K562 (cell line): ENCODE results near the gene ARPC2. TPM values are rescaled to one million over a fixed set of nuclear protein-coding genes. Genes with fewer than 3 reads are reported as not detected.
A peak's percentile ranks its signal among the peaks of the same experiment; 100 is the strongest.

Experiments
- ATAC-seq: fragments of 200-7000 bp; cut with Tn5 transposase; 3 replicates; pipeline ENCODE4 v1.9.1; 2020; ENCODE audit warnings: moderate library complexity
- BruUV-seq: library from RNA; stranded (reverse); fragments of 400-500 nt; replicated peaks from 2 replicates; lab custom pipeline; 2021; lab: Mats Ljungman, UMichigan
- CTCF ChIA-PET: fragments of 300-600 bp; formaldehyde crosslinking; extraction: SDS; loops from one replicate; lab custom pipeline; 2021; ENCODE audit warnings: low intra/inter-chr PET ratio; lab: Yijun Ruan, JAX
- POLR2A ChIA-PET: fragments of 300-600, 350-650 bp; sonication (Branson Sonifier 250); formaldehyde crosslinking; extraction: SDS; loops from one replicate; lab custom pipeline; 2021; ENCODE audit warnings: antibody characterized with exemption, inconsistent platforms; lab: Yijun Ruan, JAX
- DNase-seq, 4 experiments: peaks; one replicate each; pipeline versions ENCODE4 v3.0.0 to v3.0.0-alpha.2; 2011 to 2018; ENCODE audit warnings: low spot score in 3 of 4, mixed read lengths in 3 of 4; ENCODE audit errors: extremely low read depth in 1 of 4
- FAIRE-seq: peaks from 2 replicates; lab custom pipeline; 2011; peaks lifted over from hg19 to GRCh38; lab: Jason Lieb, UNC
- H2AFZ ChIP-seq: 2 replicates; pipeline ENCODE4 v1.6.0; 2011; ENCODE audit warnings: low read depth, low read length, control low read depth, inconsistent platforms
- H3K27ac ChIP-seq: fragments of 200-600 bp; 3 replicates; pipeline ENCODE4 v1.8.0; 2011; ENCODE audit warnings: low read depth, mild to moderate bottlenecking, control low read depth, inconsistent platforms, low read length, moderate library complexity, mixed read lengths; ENCODE audit errors: extremely low read depth
- H3K27me3 ChIP-seq, 2 experiments: fragments of 300-600 bp in 1 of 2; 2 replicates in 1 of 2; 3 replicates in 1 of 2; pipeline versions ENCODE4 v1.6.0 to v1.8.0; 2011; ENCODE audit warnings: inconsistent platforms in 2 of 2, low read length in 2 of 2, mild to moderate bottlenecking in 1 of 2, mixed read lengths in 1 of 2, moderate library complexity in 1 of 2; ENCODE audit not compliant: control insufficient read depth in 2 of 2, insufficient read depth in 2 of 2
- H3K36me3 ChIP-seq: fragments of 300-600 bp; 3 replicates; pipeline ENCODE4 v1.8.0; 2011; ENCODE audit warnings: mild to moderate bottlenecking, low read length, inconsistent platforms; ENCODE audit not compliant: control insufficient read depth, insufficient read depth
- H3K4me1 ChIP-seq, 2 experiments: fragments of 200-600 bp in 1 of 2; replicated peaks in 1 of 2; 2 replicates in 1 of 2; 3 replicates in 1 of 2; pipeline versions ENCODE4 v1.5.1 to v1.8.0; 2011; ENCODE audit warnings: inconsistent platforms in 2 of 2, low read length in 2 of 2, mild to moderate bottlenecking in 1 of 2, mixed read lengths in 1 of 2, moderate library complexity in 1 of 2; ENCODE audit not compliant: control insufficient read depth in 2 of 2, insufficient read depth in 2 of 2
- H3K4me2 ChIP-seq: 2 replicates; pipeline ENCODE4 v1.6.1; 2011; ENCODE audit warnings: low read length, control low read depth, inconsistent platforms, mixed read lengths; ENCODE audit not compliant: insufficient read depth
- H3K4me3 ChIP-seq: fragments of 200-600 bp; sonication (generic), shearing (Covaris generic); 2 replicates; pipeline ENCODE4 v1.5.1; 2016; ENCODE audit warnings: control low read depth, inconsistent platforms
- H3K79me2 ChIP-seq: fragments of 200-600 bp; 3 replicates; pipeline ENCODE4 v1.8.0; 2011; ENCODE audit warnings: low read length, inconsistent platforms; ENCODE audit not compliant: control insufficient read depth, insufficient read depth
- H3K9ac ChIP-seq, 2 experiments: 2 replicates each; pipeline versions ENCODE4 v1.6.0 to v1.6.1; 2011; ENCODE audit warnings: low read depth in 2 of 2, low read length in 2 of 2, control low read depth in 1 of 2, inconsistent platforms in 1 of 2, mild to moderate bottlenecking in 1 of 2, mixed read lengths in 1 of 2; ENCODE audit not compliant: insufficient read depth in 1 of 2
- H3K9me1 ChIP-seq: one replicate; pipeline ENCODE4 v1.6.0; 2011; ENCODE audit warnings: inconsistent platforms, mild to moderate bottlenecking, low read length, moderate library complexity; ENCODE audit not compliant: control insufficient read depth, insufficient read depth
- H3K9me3 ChIP-seq: replicated peaks from 2 replicates; pipeline ENCODE4 v1.5.1; 2011; ENCODE audit warnings: low read depth, low read length, inconsistent platforms; ENCODE audit not compliant: control insufficient read depth, insufficient read depth
- H4K20me1 ChIP-seq: replicated peaks from 2 replicates; pipeline ENCODE4 v1.6.1; 2011; ENCODE audit warnings: low read length, inconsistent platforms, mixed read lengths; ENCODE audit not compliant: control insufficient read depth, insufficient read depth
- DMBX1 ChIP-seq: fragments of 250-450 bp; sonication (Bioruptor Pico); IDR thresholded peaks from 2 replicates; pipeline ENCODE4 v1.8.0; 2022; ENCODE audit warnings: inconsistent platforms, mild to moderate bottlenecking, moderate library complexity, borderline replicate concordance
- ELF4 ChIP-seq: fragments of 450-650 bp; formaldehyde crosslinking; IDR thresholded peaks from 2 replicates; pipeline ENCODE4 v1.4.0; 2022; ENCODE audit warnings: missing genetic modification characterization
- EP400 ChIP-seq: fragments of 450-650 bp; IDR thresholded peaks from 2 replicates; pipeline ENCODE4 v1.6.1; 2017; ENCODE audit warnings: antibody characterized with exemption, mild to moderate bottlenecking, moderate library complexity
- KAT7 ChIP-seq: sonication (generic); formaldehyde crosslinking; IDR thresholded peaks from 2 replicates; pipeline ENCODE4 v1.8.0; 2022; ENCODE audit warnings: missing genetic modification reagents, mild to moderate bottlenecking, borderline replicate concordance
- POLR2AphosphoS5 ChIP-seq: IDR thresholded peaks from 2 replicates; pipeline ENCODE4 v1.6.1; 2011; ENCODE audit warnings: mild to moderate bottlenecking, low read depth, low read length, moderate library complexity; ENCODE audit not compliant: control insufficient read depth, insufficient read depth
- RBBP5 ChIP-seq: fragments of 200-600 bp; sonication (generic); IDR thresholded peaks from 2 replicates; pipeline ENCODE4 v1.6.1; 2012; ENCODE audit warnings: borderline replicate concordance, mild to moderate bottlenecking, low read length, control low read depth, inconsistent platforms; ENCODE audit not compliant: insufficient read depth, poor library complexity, severe bottlenecking
- RBM17 ChIP-seq: fragments of 200-400 bp; formaldehyde crosslinking; IDR thresholded peaks from 2 replicates; pipeline ENCODE4 v1.6.1; 2017; ENCODE audit warnings: low read depth, mild to moderate bottlenecking, low read length, borderline replicate concordance
- SFPQ ChIP-seq: fragments of 200-400 bp; formaldehyde crosslinking; IDR thresholded peaks from 2 replicates; pipeline ENCODE4 v1.6.1; 2017; ENCODE audit warnings: mild to moderate bottlenecking, low read depth, low read length, moderate library complexity
- TBL1XR1 ChIP-seq, 2 experiments: IDR thresholded peaks; 2 replicates each; pipeline ENCODE4 v1.6.1; 2012; ENCODE audit warnings: improper control_type of control experiment in 2 of 2, low read length in 2 of 2, mild to moderate bottlenecking in 1 of 2
- TFAM ChIP-seq: fragments of 250-450 bp; sonication (Bioruptor Pico); conservative IDR thresholded peaks from 2 replicates; pipeline ENCODE4 v1.5.0; 2021; ENCODE audit warnings: mild to moderate bottlenecking, moderate library complexity
- ZBTB7A ChIP-seq: IDR thresholded peaks from 2 replicates; pipeline ENCODE4 v1.6.1; 2011; ENCODE audit warnings: low read depth, mild to moderate bottlenecking, low read length, moderate library complexity, borderline replicate concordance; ENCODE audit not compliant: control insufficient read depth
- ZNF274 ChIP-seq: IDR thresholded peaks from 2 replicates; pipeline ENCODE4 v1.6.1; 2011; ENCODE audit warnings: low read depth, mild to moderate bottlenecking, low read length, moderate library complexity, borderline replicate concordance
- ZNF347 ChIP-seq: fragments of 450-650 bp; formaldehyde crosslinking; IDR thresholded peaks from 2 replicates; pipeline ENCODE4 v1.4.0; 2020; ENCODE audit warnings: low read depth, mild to moderate bottlenecking, moderate library complexity
- ZNF507 ChIP-seq: conservative IDR thresholded peaks from 2 replicates; pipeline ENCODE4 v1.6.1; 2017; ENCODE audit warnings: missing genetic modification characterization, missing compliant biosample characterization
- ZNF589 ChIP-seq: fragments of 200-800 bp; sonication (Bioruptor generic); IDR thresholded peaks from 2 replicates; pipeline ENCODE4 v1.6.1; 2016; ENCODE audit warnings: low read depth, missing genetic modification characterization, missing compliant biosample characterization
- WGBS: fragments of 100-300 bp; shearing (Covaris generic); methylation state at CpG from one replicate; pipeline ENCODE4 v1.1.6; 2016; ENCODE audit warnings: low coverage, mixed read lengths; ENCODE audit not compliant: insufficient coverage; ENCODE audit errors: missing lambda C conversion rate; 5-methylcytosine and 5-hydroxymethylcytosine counted together
- in situ Hi-C: fragments of 300-500 bp; cut with MboI; formaldehyde crosslinking; loops from 4 replicates; pipeline ENCODE4 v1.15.0; 2018; ENCODE audit warnings: inconsistent platforms, mixed read lengths
- intact Hi-C: fragments of 100-400 bp; cut with micrococcal nuclease; formaldehyde crosslinking; loops from 2 replicates; pipeline ENCODE4 v1.14.2; 2022
- polyA plus RNA-seq, 8 experiments: library from polyadenylated mRNA; depleted of rRNA in 4 of 8; stranded (reverse) in 5 of 8; unstranded in 3 of 8; fragments of >200 nt; fragmentation: Nextera tagmentation in 2 of 8; fragmentation: Illumina TruSeq in 1 of 8; extraction: Ambion mirVana in 2 of 8; extraction: Trizol in 1 of 8; gene quantifications; 2 replicates each; pipeline versions ENCODE4 v1.2.1 to v1.2.3, GENCODE V29; 2011 to 2014; ENCODE audit warnings: inconsistent platforms in 1 of 8, missing spikeins in 1 of 8
- total RNA-seq, 7 experiments: library from RNA; depleted of rRNA in 6 of 7; stranded (reverse); fragments of >200 nt in 6 of 7; fragmentation: Illumina TruSeq in 2 of 7; extraction: Trizol in 2 of 7; gene quantifications; 2 replicates each; pipeline versions ENCODE4 v1.2.1 to v1.2.3, GENCODE V29; 2011 to 2021; ENCODE audit warnings: low replicate concordance in 1 of 7

ARPC2 gene
- total and polyA plus RNA-seq, 9 of the 15 experiments (the other 6 are each of a cell fraction or from before 2014, with no cell fraction given), result 81.9 to 187 (median 103) TPM

GRCh38 chr2:218291318-218292047 is 74.5 kb downstream of the ARPC2 start:
- 0% methylated on average over 6 of the region's 12 CpGs for WGBS
- BruUV-seq, result no TSS peak
- DNase-seq (peak in 1 of 4 experiments; percentile 22), FAIRE-seq (no peak), ATAC-seq (no peak)
- no peaks in the 10 kb centered on the region for H3K9me3 ChIP-seq
- H3K27me3 ChIP-seq, result no peaks in the 10 kb centered on the region
- in situ Hi-C loops, result no loop called here
- H3K27ac ChIP-seq, result peak overlapping the region; percentile 88
- H3K4me2 ChIP-seq, result peak overlapping the region; percentile 94
- peaks cover 12% of the 10 kb centered on the region; the same call in 2 of the 3 replicates for H3K36me3 ChIP-seq
- peak overlapping the region; percentile 82 to 92 for H3K9ac ChIP-seq
- H3K9me1 ChIP-seq, result peaks cover 3% of the 10 kb centered on the region
- ChIA-PET POLR2A (interaction anchor here (0.6 to 2.5 kb wide), 4 partner anchors 16 to 105 kb away, joined by 4 to 10 read pairs (median 6); no protein-coding TSS in a partner anchor), CTCF (no interaction called here)
- H2AFZ ChIP-seq, result no peak overlapping the region
- peaks cover 59% of the 10 kb centered on the region for H3K79me2 ChIP-seq
- H3K4me3 ChIP-seq, result peak overlapping the region; percentile 62
- peaks cover 6% of the 10 kb centered on the region; the same call in 1 of the 2 replicates for H4K20me1 ChIP-seq
- peaks cover 41 to 54% of the 10 kb centered on the region in 2 experiments for H3K4me1 ChIP-seq
- TF ChIP-seq TBL1XR1 (IDR thresholded peaks at IDR 0.05; ENCODE audit: low read length in 2 of 2), result no peak
- no peak for TF ChIP-seq ZNF347 (CRISPR knock-in tag)
- no peak for TF ChIP-seq POLR2AphosphoS5
- TF ChIP-seq ZBTB7A, result no peak
- no peak for TF ChIP-seq ELF4 (CRISPR knock-in tag)
- no peak for TF ChIP-seq RBM17
- no peak; the same call in 1 of the 2 replicates for TF ChIP-seq KAT7 (CRISPR knock-in tag)
- TF ChIP-seq ZNF589 (CRISPR knock-in tag), result no peak
- TF ChIP-seq RBBP5, result peak; percentile 32
- TF ChIP-seq ZNF507 (tag), result no peak
- TF ChIP-seq DMBX1 (CRISPR knock-in tag), result no peak
- no peak for TF ChIP-seq TFAM (CRISPR knock-in tag)
- no peak for TF ChIP-seq SFPQ
- TF ChIP-seq EP400, result 0 out of 2 replicates have a peak, but pooled peaks have one; percentile 6
- no peak for TF ChIP-seq ZNF274
- TF ChIP-seq, all 486 proteins: peak for 2
- intact Hi-C loops, result loop anchor here (2.0 to 5.0 kb wide), 2 partner anchors 107 to 276 kb away; partner anchors contain the start of genes CNOT9, CTDSP1 and USP37
